Fibroblast of the aortic adventitia (primary cell): Measurements from ENCODE around the gene NDNF. TPM values are rescaled to one million over a fixed set of nuclear protein-coding genes. Genes with fewer than 3 reads are reported as not detected.

Source experiments
- DNase-seq: peaks from one replicate; pipeline ENCODE4 v3.0.0-alpha.2; 2010; ENCODE audit warnings: low read depth
- H3K4me3 ChIP-seq: 2 replicates; pipeline ENCODE4 v1.5.1; 2011; ENCODE audit warnings: low read depth, mild to moderate bottlenecking, control low read depth, low read length, moderate library complexity
- CTCF ChIP-seq: IDR thresholded peaks from 2 replicates; pipeline ENCODE4 v1.5.1; 2011; ENCODE audit warnings: mild to moderate bottlenecking, low read length, control low read depth, inconsistent platforms; ENCODE audit not compliant: insufficient read depth
- total RNA-seq: library from RNA; depleted of rRNA; stranded (reverse); fragments of >200 nt; gene quantifications from 2 replicates; pipeline ENCODE4 v1.2.3, GENCODE V29; 2012; ENCODE audit warnings: low replicate concordance

The NDNF gene
- total RNA-seq, 1 donor, result 0.36 TPM

- DNase-seq, result no peak
- no peak for TF ChIP-seq CTCF
- no peak overlapping the region for H3K4me3 ChIP-seq
Measured at GRCh38 chr4:121107507-121107906, 35.2 kb upstream of the NDNF start.

- H3K4me3 ChIP-seq, result no peak overlapping the region
- DNase-seq, result no peak
- TF ChIP-seq CTCF, result no peak
Measured at GRCh38 chr4:121100093-121100775, 27.9 kb upstream of the NDNF start.

GRCh38 chr4:121098266-121098665 is 25.9 kb upstream of the NDNF start:
- H3K4me3 ChIP-seq, result no peak overlapping the region
- no peak for DNase-seq
- TF ChIP-seq CTCF, result no peak

GRCh38 chr4:121096629-121097028 is 24.3 kb upstream of the NDNF start:
- peak; percentile 70 for DNase-seq
- peak; percentile 56 for TF ChIP-seq CTCF
- no peak overlapping the region for H3K4me3 ChIP-seq

- H3K4me3 ChIP-seq, result no peak overlapping the region
- no peak for DNase-seq
- TF ChIP-seq CTCF, result no peak
Measured at GRCh38 chr4:121096191-121096590, 23.9 kb upstream of the NDNF start.

GRCh38 chr4:121094297-121094966 is 22.1 kb upstream of the NDNF start:
- DNase-seq, result no peak
- TF ChIP-seq CTCF, result no peak
- no peak overlapping the region for H3K4me3 ChIP-seq
